A673 (cell line): ENCODE results near the gene COL4A3. TPM values are rescaled to one million over a fixed set of nuclear protein-coding genes. Genes with fewer than 3 reads are reported as not detected.
"Not testable (repeated sequence)": the region's sequence is repeated elsewhere in the genome, so short reads cannot be mapped to it uniquely, and the experiment has no call there.

Experiments used
- BruUV-seq: library from RNA; stranded (reverse); fragments of 400-500 nt; replicated peaks from 2 replicates; lab custom pipeline; 2021; lab: Mats Ljungman, UMichigan
- CTCF ChIA-PET: fragments of 300-600 bp; sonication (Branson Sonifier 250); formaldehyde crosslinking; loops from one replicate; lab custom pipeline; 2022; ENCODE audit warnings: antibody characterized with exemption; lab: Charles Lee
- POLR2A ChIA-PET: fragments of 300-600 bp; sonication (Branson Sonifier 250); formaldehyde crosslinking; loops from one replicate; lab custom pipeline; 2022; ENCODE audit warnings: antibody characterized with exemption; ENCODE audit not compliant: low non-redundant PET; lab: Charles Lee
- DNase-seq: peaks from one replicate; pipeline ENCODE4 v3.0.0-alpha.2; 2015; ENCODE audit warnings: low spot score
- H3K27ac ChIP-seq: fragments of 200-600 bp; sonication (generic); 2 replicates; pipeline ENCODE4 v1.5.1; 2016; ENCODE audit warnings: mixed run types, low read depth, mild to moderate bottlenecking, mixed read lengths, antibody characterized with exemption, low read length; ENCODE audit not compliant: poor library complexity, severe bottlenecking
- H3K27me3 ChIP-seq: fragments of 200-600 bp; sonication (generic); replicated peaks from 2 replicates; pipeline ENCODE4 v1.6.1; 2017; ENCODE audit warnings: mixed run types, low read depth, mild to moderate bottlenecking, mixed read lengths, antibody characterized with exemption, low read length; ENCODE audit not compliant: insufficient read depth, poor library complexity
- H3K36me3 ChIP-seq: fragments of 200-600 bp; sonication (generic); 2 replicates; pipeline ENCODE4 v1.6.1; 2016; ENCODE audit warnings: mixed run types, mild to moderate bottlenecking, mixed read lengths, antibody characterized with exemption, low read length; ENCODE audit not compliant: insufficient read depth, poor library complexity, severe bottlenecking
- H3K4me1 ChIP-seq: fragments of 200-600 bp; sonication (generic); 2 replicates; pipeline ENCODE4 v1.6.1; 2017; ENCODE audit warnings: mixed run types, mild to moderate bottlenecking, mixed read lengths, antibody characterized with exemption, low read length; ENCODE audit not compliant: insufficient read depth, poor library complexity, severe bottlenecking
- H3K4me3 ChIP-seq: fragments of 200-600 bp; sonication (generic); 2 replicates; pipeline ENCODE4 v1.5.1; 2016; ENCODE audit warnings: low read depth, mixed run types, mild to moderate bottlenecking, mixed read lengths, low read length; ENCODE audit not compliant: poor library complexity, severe bottlenecking
- H3K9me3 ChIP-seq: fragments of 200-600 bp; sonication (generic); 2 replicates; pipeline ENCODE4 v1.6.1; 2016; ENCODE audit warnings: mixed run types, low read depth, mild to moderate bottlenecking, mixed read lengths, antibody characterized with exemption, low read length; ENCODE audit not compliant: poor library complexity, severe bottlenecking
- EZH2 ChIP-seq: fragments of 200-600 bp; sonication (generic); IDR thresholded peaks from 2 replicates; pipeline ENCODE4 v1.6.1; 2017; ENCODE audit warnings: borderline replicate concordance, low read depth, mild to moderate bottlenecking, mixed read lengths, antibody characterized with exemption, low read length; ENCODE audit not compliant: poor library complexity, severe bottlenecking
- intact Hi-C: fragments of 100-400 bp; cut with micrococcal nuclease; formaldehyde crosslinking; loops from one replicate; pipeline ENCODE4 v1.10.0; 2022; ENCODE audit not compliant: unreplicated experiment
- total RNA-seq: library from RNA; stranded (reverse); gene quantifications from 2 replicates; pipeline ENCODE4 v1.2.3, GENCODE V29; 2021
- TF ChIP-seq, protein P1 (sequence below): fragments of 300-800, 200-600 bp; sonication (generic); conservative IDR thresholded peaks from 2 replicates; pipeline ENCODE4 v1.5.1; 2017; ENCODE audit warnings: low read depth, mild to moderate bottlenecking, antibody characterized with exemption, low read length, moderate library complexity, mixed read lengths

Gene COL4A3
- total RNA-seq, 1 experiment from 2014 or later = not detected

- no peaks in the 10 kb centered on the region for H3K27me3 ChIP-seq
- TF ChIP-seq, protein P1, sequence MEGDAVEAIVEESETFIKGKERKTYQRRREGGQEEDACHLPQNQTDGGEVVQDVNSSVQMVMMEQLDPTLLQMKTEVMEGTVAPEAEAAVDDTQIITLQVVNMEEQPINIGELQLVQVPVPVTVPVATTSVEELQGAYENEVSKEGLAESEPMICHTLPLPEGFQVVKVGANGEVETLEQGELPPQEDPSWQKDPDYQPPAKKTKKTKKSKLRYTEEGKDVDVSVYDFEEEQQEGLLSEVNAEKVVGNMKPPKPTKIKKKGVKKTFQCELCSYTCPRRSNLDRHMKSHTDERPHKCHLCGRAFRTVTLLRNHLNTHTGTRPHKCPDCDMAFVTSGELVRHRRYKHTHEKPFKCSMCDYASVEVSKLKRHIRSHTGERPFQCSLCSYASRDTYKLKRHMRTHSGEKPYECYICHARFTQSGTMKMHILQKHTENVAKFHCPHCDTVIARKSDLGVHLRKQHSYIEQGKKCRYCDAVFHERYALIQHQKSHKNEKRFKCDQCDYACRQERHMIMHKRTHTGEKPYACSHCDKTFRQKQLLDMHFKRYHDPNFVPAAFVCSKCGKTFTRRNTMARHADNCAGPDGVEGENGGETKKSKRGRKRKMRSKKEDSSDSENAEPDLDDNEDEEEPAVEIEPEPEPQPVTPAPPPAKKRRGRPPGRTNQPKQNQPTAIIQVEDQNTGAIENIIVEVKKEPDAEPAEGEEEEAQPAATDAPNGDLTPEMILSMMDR = no peak
- no peak for TF ChIP-seq EZH2
- POLR2A ChIA-PET = no interaction called here
- no peaks in the 10 kb centered on the region for H3K4me1 ChIP-seq
- no TSS peak for BruUV-seq
- no peak overlapping the region for H3K27ac ChIP-seq
- no peaks in the 10 kb centered on the region for H3K36me3 ChIP-seq
- H3K9me3 ChIP-seq = no peaks in the 10 kb centered on the region
- intact Hi-C loops = no loop called here
- DNase-seq = no peak
- no peak overlapping the region for H3K4me3 ChIP-seq
- CTCF ChIA-PET = no interaction called here
These were observed 56.7 kb downstream of the COL4A3 start for GRCh38 chr2:227221120-227221519.

DNA sequence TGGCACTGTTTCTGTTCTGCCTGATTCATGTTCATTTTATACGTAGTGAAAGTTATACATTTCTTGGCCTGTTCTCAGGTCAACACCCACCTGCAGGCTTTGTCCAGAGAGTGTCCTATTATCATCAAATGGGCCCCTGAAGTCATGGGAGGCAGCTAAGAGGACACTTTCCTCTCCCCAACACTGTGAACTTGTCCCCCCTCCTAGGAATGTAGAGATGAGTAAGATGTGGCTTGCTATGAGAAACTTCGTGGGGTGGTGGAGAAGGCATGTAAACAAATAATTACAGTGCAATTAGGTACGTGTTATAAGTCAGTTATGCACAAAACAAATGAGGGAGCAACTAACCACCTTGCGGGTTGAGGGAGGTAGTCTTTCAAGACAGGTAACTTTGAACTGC lies 57.9 kb downstream of the COL4A3 start:
- ChIA-PET CTCF (no interaction called here), POLR2A (no interaction called here)
- Histone ChIP-seq H3K27ac (no peak overlapping the region), H3K36me3 (no peaks in the 10 kb centered on the region), H3K9me3 (no peaks in the 10 kb centered on the region), H3K4me3 (no peak overlapping the region), H3K4me1 (no peaks in the 10 kb centered on the region), H3K27me3 (no peaks in the 10 kb centered on the region)
- intact Hi-C loops = no loop called here
- no TSS peak for BruUV-seq
- no peak for DNase-seq
- TF ChIP-seq, protein P1 = no peak
- no peak for TF ChIP-seq EZH2

DNA sequence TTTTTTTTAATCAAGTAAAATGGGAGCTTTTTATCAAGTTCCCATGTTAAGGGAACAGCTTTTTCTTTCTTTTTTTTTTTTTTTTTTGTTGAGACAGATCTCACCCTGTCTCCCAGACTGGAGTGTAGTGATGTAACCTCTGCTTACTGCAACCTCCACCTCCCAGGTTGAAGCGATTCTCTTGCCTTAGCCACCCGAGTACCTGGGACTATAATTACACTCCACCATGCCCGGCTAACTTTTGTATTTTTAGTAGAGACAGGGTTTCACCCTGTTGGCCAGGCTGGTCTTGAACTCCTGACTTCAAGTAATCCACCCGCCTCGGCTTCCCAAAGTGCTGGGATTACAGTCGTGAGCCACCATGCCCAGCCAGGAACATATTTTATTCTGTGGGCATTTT lies 61.2 kb downstream of the COL4A3 start:
- H3K4me1 ChIP-seq, DNase-seq, POLR2A ChIA-PET, H3K36me3 ChIP-seq, H3K27ac ChIP-seq, H3K27me3 ChIP-seq, BruUV-seq, H3K4me3 ChIP-seq, intact Hi-C loops, H3K9me3 ChIP-seq, CTCF ChIA-PET: not testable (repeated sequence)

- Histone ChIP-seq H3K4me3 (no peak overlapping the region), H3K9me3 (no peaks in the 10 kb centered on the region), H3K27me3 (no peaks in the 10 kb centered on the region), H3K36me3 (no peaks in the 10 kb centered on the region), H3K4me1 (peaks cover 10% of the 10 kb centered on the region), H3K27ac (no peak overlapping the region)
- CTCF ChIA-PET = no interaction called here
- TF ChIP-seq, protein P1 = no peak
- no peak for TF ChIP-seq EZH2
- intact Hi-C loops = no loop called here
- DNase-seq = peak; percentile 48
- POLR2A ChIA-PET = no interaction called here
- BruUV-seq = no TSS peak
These were observed 63.7 kb downstream of the COL4A3 start for GRCh38 chr2:227228061-227228667.
